HG03108 (cell line): ENCODE measurements around the gene AGTPBP1.
"Not testable (repeated sequence)": the region's sequence is repeated elsewhere in the genome, so short reads cannot be mapped to it uniquely, and the experiment has no call there.

ENCODE experiments used
- ATAC-seq: cut with Tn5 transposase; IDR thresholded peaks from one replicate; pipeline ENCODE4 v1.9.1; 2021; ENCODE audit warnings: moderate library complexity; ENCODE audit not compliant: unreplicated experiment

Gene AGTPBP1

GRCh38 chr9:85741875-85742596 lies at the start of gene AGTPBP1:
Gene AGTPBP1, minus strand, starts transcription at chr9:85741954. Its CDS starts 29,421 bp downstream, at chr9:85712533.
- peak; percentile 82 for ATAC-seq

- ATAC-seq: not testable (repeated sequence)
Measured at GRCh38 chr9:85786116-85786515, 44.4 kb upstream of the AGTPBP1 start.

GRCh38 chr9:85773844-85774243 lies 32.1 kb upstream of the AGTPBP1 start:
- ATAC-seq: not testable (repeated sequence)

- not testable (repeated sequence) for ATAC-seq
Measured at GRCh38 chr9:85761802-85762201, 20.0 kb upstream of the AGTPBP1 start.

- not testable (repeated sequence) for ATAC-seq
Measured at GRCh38 chr9:85757716-85758115, 16.0 kb upstream of the AGTPBP1 start.

- not testable (repeated sequence) for ATAC-seq
Measured at GRCh38 chr9:85756216-85756615, 14.5 kb upstream of the AGTPBP1 start.

GRCh38 chr9:85746309-85746708 lies 4.6 kb upstream of the AGTPBP1 start:
- no peak for ATAC-seq

- ATAC-seq: no peak
Measured at GRCh38 chr9:85745203-85745602, 3.4 kb upstream of the AGTPBP1 start.

- ATAC-seq: no peak
Measured at GRCh38 chr9:85744480-85744879, 2.7 kb upstream of the AGTPBP1 start.

- no peak for ATAC-seq
Measured at GRCh38 chr9:85743275-85744128, 1.7 kb upstream of the AGTPBP1 start.

- no peak for ATAC-seq
Measured at GRCh38 chr9:85742597-85742936, 813 bp upstream of the AGTPBP1 start.

GRCh38 chr9:85741095-85741874 lies 469 bp downstream of the AGTPBP1 start:
- ATAC-seq: peak; percentile 37

GRCh38 chr9:85740787-85741094 lies 1.0 kb downstream of the AGTPBP1 start:
- ATAC-seq: no peak

- ATAC-seq: no peak
Measured at GRCh38 chr9:85738509-85738908, 3.2 kb downstream of the AGTPBP1 start.

- ATAC-seq: no peak
Measured at GRCh38 chr9:85737671-85738070, 4.1 kb downstream of the AGTPBP1 start.

GRCh38 chr9:85730916-85731630 lies 10.7 kb downstream of the AGTPBP1 start:
- no peak for ATAC-seq

GRCh38 chr9:85729882-85730281 lies 11.9 kb downstream of the AGTPBP1 start:
- no peak for ATAC-seq

- no peak for ATAC-seq
Measured at GRCh38 chr9:85727500-85727899, 14.3 kb downstream of the AGTPBP1 start.

- ATAC-seq: no peak
Measured at GRCh38 chr9:85726737-85727136, 15.0 kb downstream of the AGTPBP1 start.

GRCh38 chr9:85723215-85723614 lies 18.5 kb downstream of the AGTPBP1 start:
- ATAC-seq: no peak

GRCh38 chr9:85719411-85719810 lies 22.3 kb downstream of the AGTPBP1 start:
- not testable (repeated sequence) for ATAC-seq
